Lung (tissue), 12 donors: ENCODE measurements around the gene HPS6. TPM values are rescaled to one million over a fixed set of nuclear protein-coding genes. Genes with fewer than 3 reads are reported as not detected.

Source experiments
- ATAC-seq: fragments of 200-7000 bp; cut with Tn5 transposase; one replicate; pipeline ENCODE4 v1.9.1; 2020; ENCODE audit warnings: moderate number of reproducible peaks; ENCODE audit not compliant: insufficient read depth, low FRiP score
- DNase-seq, 3 donors: peaks; one replicate each; pipeline ENCODE4 v3.0.0-alpha.2; 2013 to 2017
- H3K27ac ChIP-seq, 2 donors: one replicate each; pipeline ENCODE4 v1.5.1; 2013; ENCODE audit warnings: mild to moderate bottlenecking in 2 of 2, moderate library complexity in 2 of 2, control low read depth in 1 of 2, inconsistent platforms in 1 of 2, low read depth in 1 of 2, low read length in 1 of 2
- H3K27me3 ChIP-seq, 3 donors: one replicate each; pipeline ENCODE4 v1.5.1; 2013; ENCODE audit warnings: low read length in 2 of 3; ENCODE audit not compliant: control insufficient read depth in 3 of 3, insufficient read depth in 3 of 3
- H3K36me3 ChIP-seq, 4 donors: one replicate each; pipeline ENCODE4 v1.5.1; 2013; ENCODE audit warnings: low read length in 4 of 4, mild to moderate bottlenecking in 1 of 4, moderate library complexity in 1 of 4; ENCODE audit not compliant: control insufficient read depth in 4 of 4, insufficient read depth in 4 of 4
- H3K4me1 ChIP-seq, 5 donors: one replicate each; pipeline ENCODE4 v1.5.1; 2013; ENCODE audit warnings: low read length in 5 of 5, mild to moderate bottlenecking in 2 of 5, moderate library complexity in 1 of 5; ENCODE audit not compliant: control insufficient read depth in 5 of 5, insufficient read depth in 5 of 5
- H3K4me3 ChIP-seq: one replicate; pipeline ENCODE4 v1.5.1; 2013; ENCODE audit warnings: mild to moderate bottlenecking, control low read depth, moderate library complexity
- H3K9ac ChIP-seq, 2 donors: one replicate each; pipeline ENCODE4 v1.5.1; 2013; ENCODE audit warnings: low read length in 2 of 2, control low read depth in 1 of 2; ENCODE audit not compliant: insufficient read depth in 1 of 2
- H3K9me3 ChIP-seq, 4 donors: one replicate each; pipeline ENCODE4 v1.5.1; 2013; ENCODE audit warnings: low read length in 3 of 4, mild to moderate bottlenecking in 1 of 4, moderate library complexity in 1 of 4; ENCODE audit not compliant: control insufficient read depth in 4 of 4, insufficient read depth in 3 of 4
- WGBS, 2 donors: extraction: QIAGEN DNeasy Blood & Tissue Kit; methylation state at CpG; one replicate each; pipeline ENCODE4 v1.1.7; 2013; 5-methylcytosine and 5-hydroxymethylcytosine counted together
- polyA plus RNA-seq, 2 donors: library from polyadenylated mRNA; stranded (reverse); fragments of 200-250 nt; gene quantifications; one replicate each; pipeline ENCODE4 v1.2.1, GENCODE V29; 2013
- total RNA-seq, 2 donors: library from RNA; depleted of rRNA in 1 of 2; stranded (reverse); fragments of >200 nt in 1 of 2; gene quantifications; one replicate each; pipeline ENCODE4 v1.2.1, GENCODE V29; 2014 to 2021
- TF ChIP-seq, protein P1 (sequence below): IDR thresholded peaks from 2 replicates; pipeline ENCODE4 v1.5.1; 2012; ENCODE audit warnings: mild to moderate bottlenecking; ENCODE audit errors: control extremely low read depth, extremely low read depth
- donor health status: control.
- donor health status: control.
- donor health status: Bipolar disorder and iron deficiency.
- donor health status: healthy.
- donor health status: DM: yes; HTN: yes; CAD: no.

The HPS6 gene
- total and polyA plus RNA-seq, 4 donors: 10.8 to 28.2 (median 16.3) TPM

DNA sequence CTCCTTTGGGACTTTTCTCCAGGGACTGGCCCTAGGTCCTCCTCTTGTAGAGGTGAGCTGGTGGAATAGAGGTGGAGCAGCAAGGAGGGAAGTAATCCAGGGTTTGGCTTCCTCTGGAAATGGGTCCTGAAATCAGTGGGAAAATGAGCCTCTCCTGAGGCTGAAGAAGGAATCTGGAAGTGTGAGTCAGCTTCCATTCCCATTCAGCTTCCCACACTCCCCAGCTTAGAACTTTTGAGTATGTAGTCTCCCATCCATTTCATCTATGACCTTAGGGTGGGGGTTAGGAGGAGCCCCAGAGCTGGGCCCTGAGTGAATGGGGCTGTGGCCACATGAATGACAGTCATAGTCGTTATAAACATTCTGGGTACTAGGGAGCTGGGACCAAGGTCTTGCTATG lies 37.3 kb downstream of the HPS6 start:
- H3K36me3 ChIP-seq: peaks cover 2 to 17% (median 10%) of the 10 kb centered on the region in 4 donors
- TF ChIP-seq, protein P1, sequence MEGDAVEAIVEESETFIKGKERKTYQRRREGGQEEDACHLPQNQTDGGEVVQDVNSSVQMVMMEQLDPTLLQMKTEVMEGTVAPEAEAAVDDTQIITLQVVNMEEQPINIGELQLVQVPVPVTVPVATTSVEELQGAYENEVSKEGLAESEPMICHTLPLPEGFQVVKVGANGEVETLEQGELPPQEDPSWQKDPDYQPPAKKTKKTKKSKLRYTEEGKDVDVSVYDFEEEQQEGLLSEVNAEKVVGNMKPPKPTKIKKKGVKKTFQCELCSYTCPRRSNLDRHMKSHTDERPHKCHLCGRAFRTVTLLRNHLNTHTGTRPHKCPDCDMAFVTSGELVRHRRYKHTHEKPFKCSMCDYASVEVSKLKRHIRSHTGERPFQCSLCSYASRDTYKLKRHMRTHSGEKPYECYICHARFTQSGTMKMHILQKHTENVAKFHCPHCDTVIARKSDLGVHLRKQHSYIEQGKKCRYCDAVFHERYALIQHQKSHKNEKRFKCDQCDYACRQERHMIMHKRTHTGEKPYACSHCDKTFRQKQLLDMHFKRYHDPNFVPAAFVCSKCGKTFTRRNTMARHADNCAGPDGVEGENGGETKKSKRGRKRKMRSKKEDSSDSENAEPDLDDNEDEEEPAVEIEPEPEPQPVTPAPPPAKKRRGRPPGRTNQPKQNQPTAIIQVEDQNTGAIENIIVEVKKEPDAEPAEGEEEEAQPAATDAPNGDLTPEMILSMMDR: no peak
- WGBS, 2 donors: 77 to 100% methylated on average over 1 of the region's 1 CpG
- ATAC-seq (no peak), DNase-seq (no peak)
- H3K9ac ChIP-seq: no peak overlapping the region
- H3K4me3 ChIP-seq: no peak overlapping the region
- no peak overlapping the region for H3K27ac ChIP-seq
- H3K27me3 ChIP-seq: no peaks in the 10 kb centered on the region
- no peaks in the 10 kb centered on the region for H3K9me3 ChIP-seq
- no peaks in the 10 kb centered on the region for H3K4me1 ChIP-seq

DNA sequence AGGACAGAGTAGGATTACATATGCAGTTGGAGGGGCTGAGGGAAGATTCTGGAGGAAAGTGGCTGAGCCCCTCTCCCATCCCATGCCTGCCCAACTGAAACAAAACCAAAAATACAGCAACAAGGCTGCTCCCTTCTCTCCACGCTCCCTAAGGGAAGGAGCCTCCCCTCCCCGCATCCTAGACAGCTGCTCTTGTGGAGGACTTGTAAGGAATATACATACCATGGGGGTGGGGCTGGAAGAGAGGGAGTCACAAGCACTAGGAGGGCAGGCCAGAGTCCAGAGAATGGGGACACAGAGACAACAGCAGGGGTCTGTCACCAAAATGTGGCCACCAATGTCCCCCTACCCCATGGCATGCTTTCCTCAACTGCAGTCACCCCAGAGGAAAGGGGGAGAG lies 41.8 kb downstream of the HPS6 start:
- H3K9ac ChIP-seq: no peak overlapping the region
- no peak for DNase-seq
- TF ChIP-seq, protein P1: no peak
- no peak for ATAC-seq
- peaks cover 22 to 54% (median 47%) of the 10 kb centered on the region in 4 donors for H3K36me3 ChIP-seq
- H3K4me1 ChIP-seq: no peaks in the 10 kb centered on the region
- no peaks in the 10 kb centered on the region for H3K9me3 ChIP-seq
- H3K4me3 ChIP-seq: no peak overlapping the region
- WGBS, 2 donors: 91 to 93% methylated on average over 2 of the region's 2 CpGs
- H3K27ac ChIP-seq: no peak overlapping the region
- no peaks in the 10 kb centered on the region for H3K27me3 ChIP-seq

DNA sequence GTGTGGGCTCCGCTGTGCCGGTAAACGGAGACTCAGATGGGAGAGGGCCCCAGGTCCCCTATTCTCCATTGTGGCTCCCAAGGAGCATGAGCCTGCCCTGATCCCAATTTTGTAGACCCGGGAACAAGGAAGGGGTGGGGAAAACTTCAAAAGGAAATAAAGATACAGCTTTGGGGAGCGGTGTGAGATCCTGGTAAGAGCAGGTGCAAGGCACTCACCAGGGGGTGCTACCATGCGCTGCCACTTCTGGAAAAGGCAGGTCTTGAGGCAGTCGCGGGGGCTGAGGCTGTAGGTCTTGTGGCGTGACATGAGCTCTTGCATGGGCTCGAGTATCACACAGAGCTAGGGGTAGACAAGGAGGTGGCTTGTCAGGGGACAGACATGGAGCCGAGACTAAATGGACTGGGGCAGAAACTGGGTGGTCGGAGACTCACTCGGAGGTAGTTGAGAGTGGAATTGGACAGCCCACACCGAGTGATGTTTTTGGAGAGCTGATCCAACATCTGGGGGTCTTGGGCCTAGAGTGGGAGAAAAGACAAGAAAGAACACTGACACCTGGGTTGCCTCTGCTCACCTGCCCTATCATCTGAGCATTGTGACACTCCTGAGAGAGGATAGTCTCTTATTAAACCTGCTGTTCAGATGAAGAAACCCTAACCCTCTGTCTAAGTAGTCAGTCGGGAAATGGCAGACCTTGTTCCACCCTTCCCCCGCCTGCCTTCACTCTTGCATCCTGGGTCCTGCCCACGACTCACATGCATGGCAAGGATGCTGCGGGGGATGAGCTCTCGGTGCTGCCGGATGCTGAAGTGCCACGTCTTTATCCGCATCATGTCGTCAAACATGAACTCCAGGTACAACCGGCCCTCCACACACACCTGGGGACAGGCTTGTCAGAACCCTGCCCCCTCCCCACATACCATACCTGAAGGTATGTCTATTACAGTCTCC lies 44.3 kb downstream of the HPS6 start:
- Histone ChIP-seq H3K4me3 (no peak overlapping the region), H3K27ac (no peak overlapping the region), H3K9ac (no peak overlapping the region), H3K9me3 (no peaks in the 10 kb centered on the region), H3K27me3 (no peaks in the 10 kb centered on the region), H3K36me3 (peaks cover 22 to 51% (median 46%) of the 10 kb centered on the region in 4 donors), H3K4me1 (peaks cover 0 to 16% (median 8%) of the 10 kb centered on the region in 5 donors)
- WGBS, 2 donors: 92 to 95% methylated on average over 24 of the region's 24 CpGs
- TF ChIP-seq, protein P1: no peak
- DNase-seq: no peak
- no peak for ATAC-seq
